SK-N-SH (cell line): ENCODE data around the gene MARCHF10. TPM values are rescaled to one million over a fixed set of nuclear protein-coding genes. Genes with fewer than 3 reads are reported as not detected.
"Not testable (repeated sequence)": the region's sequence is repeated elsewhere in the genome, so short reads cannot be mapped to it uniquely, and the experiment has no call there.

Experiments
- CTCF ChIA-PET: fragments of 300-600, 350-600 bp; formaldehyde crosslinking; extraction: SDS; loops from one replicate; lab custom pipeline; 2021; lab: Yijun Ruan, JAX
- POLR2A ChIA-PET: fragments of 350-600 bp; sonication (Branson Sonifier 250); formaldehyde crosslinking; extraction: SDS; loops from one replicate; lab custom pipeline; 2020; ENCODE audit warnings: antibody characterized with exemption, inconsistent platforms; lab: Yijun Ruan, JAX
- DNase-seq: peaks from one replicate; pipeline ENCODE4 v3.0.0; 2012
- H2AFZ ChIP-seq: fragments of 200-600 bp; sonication (generic); 2 replicates; pipeline ENCODE4 v1.8.1; 2016; ENCODE audit warnings: antibody characterized with exemption, mild to moderate bottlenecking, low read depth
- H3F3A ChIP-seq: fragments of 200-600 bp; sonication (generic); replicated peaks from 2 replicates; pipeline ENCODE3; 2016; ENCODE audit warnings: antibody characterized with exemption, mild to moderate bottlenecking; ENCODE audit not compliant: insufficient read depth
- H3K27ac ChIP-seq, 2 experiments: fragments of 200-500 bp in 1 of 2; fragments of 200-600 bp in 1 of 2; sonication (Bioruptor generic) in 1 of 2; sonication (generic), shearing (Covaris generic) in 1 of 2; 2 replicates each; pipeline versions ENCODE4 v1.5.1 to v1.6.1; 2014 to 2016; ENCODE audit warnings: low read depth in 2 of 2, inconsistent platforms in 1 of 2, low read length in 1 of 2, mild to moderate bottlenecking in 1 of 2, mixed read lengths in 1 of 2
- H3K27me3 ChIP-seq: fragments of 200-600 bp; sonication (generic), shearing (Covaris generic); 2 replicates; pipeline ENCODE4 v1.6.1; 2016; ENCODE audit warnings: mixed run types; ENCODE audit not compliant: insufficient read depth
- H3K36me3 ChIP-seq, 2 experiments: fragments of 200-500 bp in 1 of 2; fragments of 200-600 bp in 1 of 2; sonication (Bioruptor generic) in 1 of 2; sonication (generic) in 1 of 2; replicated peaks in 1 of 2; 2 replicates each; pipeline versions ENCODE3 to v1.5.1; 2014 to 2016; ENCODE audit warnings: low read length in 1 of 2, mild to moderate bottlenecking in 1 of 2; ENCODE audit not compliant: insufficient read depth in 2 of 2, control insufficient read depth in 1 of 2
- H3K4me1 ChIP-seq, 2 experiments: fragments of 200-500 bp in 1 of 2; fragments of 200-600 bp in 1 of 2; sonication (Bioruptor generic) in 1 of 2; sonication (generic), shearing (Covaris generic) in 1 of 2; 2 replicates each; pipeline versions ENCODE4 v1.5.1 to v1.6.1; 2014 to 2016; ENCODE audit warnings: low read depth in 1 of 2, low read length in 1 of 2, mixed run types in 1 of 2; ENCODE audit not compliant: insufficient read depth in 2 of 2, control insufficient read depth in 1 of 2
- H3K4me2 ChIP-seq: fragments of 200-600 bp; sonication (generic), shearing (Covaris generic); 2 replicates; pipeline ENCODE4 v1.6.1; 2017; ENCODE audit warnings: mixed run types
- H3K4me3 ChIP-seq, 2 experiments: fragments of 200-500 bp in 1 of 2; fragments of 200-600 bp in 1 of 2; sonication (Bioruptor generic) in 1 of 2; sonication (generic), shearing (Covaris generic) in 1 of 2; 2 replicates each; pipeline versions ENCODE4 v1.5.1 to v1.8.1; 2014 to 2016; ENCODE audit warnings: low read depth in 2 of 2, inconsistent platforms in 1 of 2, low read length in 1 of 2, mild to moderate bottlenecking in 1 of 2, mixed read lengths in 1 of 2, moderate library complexity in 1 of 2
- H3K79me2 ChIP-seq: fragments of 200-600 bp; sonication (generic); 2 replicates; pipeline ENCODE4 v1.8.1; 2017; ENCODE audit warnings: mild to moderate bottlenecking; ENCODE audit not compliant: insufficient read depth
- H3K9ac ChIP-seq: fragments of 200-600 bp; sonication (generic); 2 replicates; pipeline ENCODE4 v1.6.1; 2017; ENCODE audit warnings: mixed run types
- H3K9me2 ChIP-seq: fragments of 200-600 bp; sonication (generic); 2 replicates; pipeline ENCODE4 v1.6.1; 2017; ENCODE audit warnings: mixed run types
- H3K9me3 ChIP-seq: fragments of 200-600 bp; sonication (generic); 2 replicates; pipeline ENCODE4 v1.6.1; 2017; ENCODE audit warnings: mixed run types, mild to moderate bottlenecking, moderate library complexity
- H4K20me1 ChIP-seq: fragments of 200-600 bp; sonication (generic); 2 replicates; pipeline ENCODE4 v1.6.1; 2017; ENCODE audit warnings: mild to moderate bottlenecking, mixed run types; ENCODE audit not compliant: insufficient read depth
- EZH2phosphoT487 ChIP-seq: fragments of 200-600 bp; sonication (generic); IDR thresholded peaks from 2 replicates; pipeline ENCODE4 v1.6.1; 2017; ENCODE audit warnings: low read depth, mixed run types, mild to moderate bottlenecking, antibody characterized with exemption, moderate library complexity, borderline replicate concordance
- MXI1 ChIP-seq: IDR thresholded peaks from 2 replicates; pipeline ENCODE4 v1.6.1; 2012; ENCODE audit warnings: mild to moderate bottlenecking, low read depth, low read length, improper control_type of control experiment
- NFIC ChIP-seq: IDR thresholded peaks from 2 replicates; pipeline ENCODE4 v1.4.0; 2012; ENCODE audit warnings: borderline replicate concordance
- POLR2AphosphoS5 ChIP-seq: IDR thresholded peaks from 2 replicates; pipeline ENCODE4 v1.6.1; 2012; ENCODE audit warnings: low read depth, low read length
- RFX5 ChIP-seq: IDR thresholded peaks from 2 replicates; pipeline ENCODE4 v1.6.1; 2012; ENCODE audit warnings: mild to moderate bottlenecking, improper control_type of control experiment, low read length
- SIN3A ChIP-seq: IDR thresholded peaks from 2 replicates; pipeline ENCODE4 v1.6.1; 2012; ENCODE audit warnings: low read depth, mild to moderate bottlenecking, low read length, moderate library complexity, borderline replicate concordance
- SMC3 ChIP-seq: IDR thresholded peaks from 2 replicates; pipeline ENCODE4 v1.6.1; 2012; ENCODE audit warnings: low read depth, low read length, improper control_type of control experiment
- TCF12 ChIP-seq: IDR thresholded peaks from 2 replicates; pipeline ENCODE4 v1.4.0; 2012
- USF1 ChIP-seq: IDR thresholded peaks from 2 replicates; pipeline ENCODE4 v1.4.0; 2012; ENCODE audit warnings: low read depth, borderline replicate concordance
- USF2 ChIP-seq: fragments of 150-350 bp; IDR thresholded peaks from 2 replicates; pipeline ENCODE4 v1.6.1; 2017; ENCODE audit warnings: antibody characterized with exemption, low read length, low read depth, borderline replicate concordance
- WGBS: methylation state at CpG from one replicate; pipeline ENCODE4 v1.1.6; 2017; ENCODE audit warnings: low lambda C conversion rate; 5-methylcytosine and 5-hydroxymethylcytosine counted together
- polyA plus RNA-seq, 3 experiments: library from polyadenylated mRNA; depleted of rRNA; stranded (reverse); fragments of >200 nt; gene quantifications; 2 replicates each; pipeline ENCODE4 v1.2.3, GENCODE V29; 2012

MARCHF10 gene
- polyA plus RNA-seq, 1 of the 3 experiments (the other 2 are of a cell fraction): 0.16 TPM

GRCh38 chr17:62696256-62696655, 111.9 kb downstream of the MARCHF10 start (continued):
- TF ChIP-seq USF2 (no peak), SMC3 (no peak), POLR2AphosphoS5 (no peak), NFIC (no peak), RFX5 (no peak)

- not testable (repeated sequence) for H3K27me3 ChIP-seq, H3K4me3 ChIP-seq, H4K20me1 ChIP-seq, H3K9ac ChIP-seq, H2AFZ ChIP-seq, H3K4me2 ChIP-seq, H3K9me2 ChIP-seq, H3K79me2 ChIP-seq, H3K9me3 ChIP-seq
- peaks cover 23 to 31% of the 10 kb centered on the region in 2 experiments for H3K36me3 ChIP-seq
- 93% methylated on average over 5 of the region's 5 CpGs for WGBS
- ChIA-PET POLR2A (interaction anchor here (0.6 kb wide), 1 partner anchor 9 kb away, joined by 3 read pairs; no protein-coding TSS in a partner anchor), CTCF (interaction anchor here (0.8 to 7.2 kb wide), 4 partner anchors 12 to 169 kb away, joined by 3 to 67 read pairs (median 5); no protein-coding TSS in a partner anchor)
- peak; percentile 48 for DNase-seq
- H3K27ac ChIP-seq: peak overlapping the region in 1 of 2 experiments; percentile 14; a peak in 1 of 4 replicates
- TF ChIP-seq SIN3A: peak; percentile 33; the same call in 1 of the 2 replicates
- H3F3A ChIP-seq: peaks cover 46% of the 10 kb centered on the region
- peaks cover 0 to 17% of the 10 kb centered on the region in 2 experiments; a peak in 1 of 4 replicates for H3K4me1 ChIP-seq
Observed at GRCh38 chr17:62695093-62695738, 112.9 kb downstream of the MARCHF10 start.

- Histone ChIP-seq H3K9ac (no peak overlapping the region), H3K27ac (no peak overlapping the region)
- TF ChIP-seq POLR2AphosphoS5: peak; percentile 36; the same call in 1 of the 2 replicates
- no peak for TF ChIP-seq USF1
- no peak for TF ChIP-seq EZH2phosphoT487
- no peak for TF ChIP-seq MXI1
- TF ChIP-seq TCF12: no peak
Observed at GRCh38 chr17:62693616-62694409, 114.3 kb downstream of the MARCHF10 start.

More at GRCh38 chr17:62693616-62694409, 114.3 kb downstream of the MARCHF10 start:
- no peak overlapping the region for H3K4me2 ChIP-seq
- H3K4me3 ChIP-seq: no peak overlapping the region
- peaks cover 32 to 34% of the 10 kb centered on the region in 2 experiments for H3K36me3 ChIP-seq
- no peaks in the 10 kb centered on the region for H4K20me1 ChIP-seq
- H3K27me3 ChIP-seq: no peaks in the 10 kb centered on the region
- ChIA-PET POLR2A (no interaction called here), CTCF (interaction anchor here (0.6 to 7.2 kb wide), 21 partner anchors 7 to 918 kb away, joined by 3 to 67 read pairs (median 3); no protein-coding TSS in a partner anchor)
- H3K9me3 ChIP-seq: no peaks in the 10 kb centered on the region
- no peak for DNase-seq
- peaks cover 40% of the 10 kb centered on the region for H3F3A ChIP-seq
- H3K79me2 ChIP-seq: no peaks in the 10 kb centered on the region
- H3K9me2 ChIP-seq: no peaks in the 10 kb centered on the region
- peaks cover 0 to 19% of the 10 kb centered on the region in 2 experiments; a peak in 1 of 4 replicates for H3K4me1 ChIP-seq
- no peak overlapping the region for H2AFZ ChIP-seq
- 91% methylated on average over 19 of the region's 19 CpGs for WGBS
